ENCODE results near the gene GGCT.

The GGCT gene

DNA sequence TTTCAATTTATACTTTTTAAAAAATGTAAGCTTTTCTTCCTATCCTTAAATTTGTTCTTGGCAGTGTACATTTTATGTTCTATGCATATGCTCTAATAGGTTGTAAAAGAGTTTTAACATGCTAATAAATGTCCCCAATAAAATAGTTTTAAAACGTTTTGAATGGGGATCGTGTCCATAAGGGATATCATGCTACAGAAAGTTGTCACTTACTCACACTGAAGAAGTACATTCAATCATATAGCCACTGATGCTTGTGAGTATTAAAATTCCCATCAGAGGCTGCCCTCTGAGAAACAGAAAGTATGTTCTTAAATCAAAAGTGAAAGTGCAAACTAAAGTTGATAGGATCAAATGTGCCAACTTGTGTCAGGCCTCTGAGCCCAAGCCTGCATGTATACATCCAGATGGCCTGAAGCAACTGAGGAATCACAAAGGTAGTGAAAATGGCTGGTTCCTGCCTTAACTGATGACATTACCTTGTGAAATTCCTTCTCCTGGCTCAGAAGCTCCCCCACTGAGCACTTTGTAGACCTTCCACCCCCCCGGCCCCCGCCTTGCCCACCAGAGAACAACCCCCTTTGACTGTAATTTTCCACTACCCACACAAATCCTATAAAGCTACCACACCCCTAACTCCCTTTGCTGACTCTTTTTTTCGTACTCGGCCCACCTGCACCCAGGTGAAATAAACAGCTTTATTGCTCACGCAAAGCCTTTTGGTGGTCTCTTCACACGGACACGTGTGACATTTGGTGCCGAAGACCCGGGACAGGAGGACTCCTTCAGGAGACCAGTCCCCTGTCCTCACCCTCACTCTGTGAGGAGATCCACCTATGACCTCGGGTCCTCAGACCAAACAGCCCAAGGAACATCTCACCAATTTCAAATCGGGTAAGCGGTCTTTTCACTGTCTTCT lies 25.2 kb downstream of the GGCT start:
- no peaks in the 10 kb centered on the region for H3K27me3 ChIP-seq (ENCODE audit: control insufficient read depth in 2 of 2, insufficient read depth in 2 of 2, low read length in 2 of 2)
- no peaks in the 10 kb centered on the region for H3K9me3 ChIP-seq (ENCODE audit: control insufficient read depth in 2 of 2, low read length in 2 of 2)
- H3K4me1 ChIP-seq (ENCODE audit: control insufficient read depth in 2 of 2, insufficient read depth in 2 of 2, low read length in 2 of 2): peaks cover 24 to 25% of the 10 kb centered on the region in 2 donors
- H3K27ac ChIP-seq (ENCODE audit: low read depth in 2 of 2, low read length in 2 of 2): peak overlapping the region; percentile 92 to 96
- peak overlapping the region; percentile 82 to 85 for H3K9ac ChIP-seq (ENCODE audit: low read depth in 1 of 2, low read length in 2 of 2)
- no peaks in the 10 kb centered on the region for H3K36me3 ChIP-seq (ENCODE audit: control insufficient read depth in 2 of 2, insufficient read depth in 2 of 2, low read length in 2 of 2)
- peak overlapping the region; percentile 73 to 91 for H3K4me3 ChIP-seq (ENCODE audit: low read length in 2 of 2)

GRCh38 chr7:30478349-30479201 lies 26.1 kb downstream of the GGCT start, which contains the start of gene NOD1:
NOD1 (minus strand) TSS chr7:30478784; CDS start chr7:30456921, 21,863 bp downstream.
- Histone ChIP-seq H3K4me1 (ENCODE audit: control insufficient read depth in 2 of 2, insufficient read depth in 2 of 2, low read length in 2 of 2) (peaks cover 24 to 25% of the 10 kb centered on the region in 2 donors), H3K27ac (ENCODE audit: low read depth in 2 of 2, low read length in 2 of 2) (peak within 1 kb of the TSS; percentile 92 to 96), H3K4me3 (ENCODE audit: low read length in 2 of 2) (peak within 1 kb of the TSS; percentile 73 to 91), H3K9me3 (ENCODE audit: control insufficient read depth in 2 of 2, low read length in 2 of 2) (no peaks in the 10 kb centered on the region), H3K27me3 (ENCODE audit: control insufficient read depth in 2 of 2, insufficient read depth in 2 of 2, low read length in 2 of 2) (no peaks in the 10 kb centered on the region), H3K36me3 (ENCODE audit: control insufficient read depth in 2 of 2, insufficient read depth in 2 of 2, low read length in 2 of 2) (no peaks in the 10 kb centered on the region), H3K9ac (ENCODE audit: low read depth in 1 of 2, low read length in 2 of 2) (peak within 1 kb of the TSS; percentile 82 to 85)

- Histone ChIP-seq H3K27ac (ENCODE audit: low read depth in 2 of 2, low read length in 2 of 2) (no peak overlapping the region), H3K4me3 (ENCODE audit: low read length in 2 of 2) (peak overlapping the region in 1 of 2 donors; percentile 11), H3K4me1 (ENCODE audit: control insufficient read depth in 2 of 2, insufficient read depth in 2 of 2, low read length in 2 of 2) (peaks cover 24 to 26% of the 10 kb centered on the region in 2 donors), H3K9ac (ENCODE audit: low read depth in 1 of 2, low read length in 2 of 2) (peak overlapping the region in 1 of 2 donors; percentile 5), H3K27me3 (ENCODE audit: control insufficient read depth in 2 of 2, insufficient read depth in 2 of 2, low read length in 2 of 2) (no peaks in the 10 kb centered on the region), H3K9me3 (ENCODE audit: control insufficient read depth in 2 of 2, low read length in 2 of 2) (no peaks in the 10 kb centered on the region), H3K36me3 (ENCODE audit: control insufficient read depth in 2 of 2, insufficient read depth in 2 of 2, low read length in 2 of 2) (no peaks in the 10 kb centered on the region)
Measured at GRCh38 chr7:30476459-30477145, 28.0 kb downstream of the GGCT start.

GRCh38 chr7:30475580-30475979 lies 29.0 kb downstream of the GGCT start:
- H3K36me3 ChIP-seq (ENCODE audit: control insufficient read depth in 2 of 2, insufficient read depth in 2 of 2, low read length in 2 of 2): no peaks in the 10 kb centered on the region
- H3K27ac ChIP-seq (ENCODE audit: low read depth in 2 of 2, low read length in 2 of 2): no peak overlapping the region
- H3K4me1 ChIP-seq (ENCODE audit: control insufficient read depth in 2 of 2, insufficient read depth in 2 of 2, low read length in 2 of 2): peaks cover 30 to 31% of the 10 kb centered on the region in 2 donors
- no peaks in the 10 kb centered on the region for H3K9me3 ChIP-seq (ENCODE audit: control insufficient read depth in 2 of 2, low read length in 2 of 2)
- H3K9ac ChIP-seq (ENCODE audit: low read depth in 1 of 2, low read length in 2 of 2): no peak overlapping the region
- H3K4me3 ChIP-seq (ENCODE audit: low read length in 2 of 2): no peak overlapping the region
- no peaks in the 10 kb centered on the region for H3K27me3 ChIP-seq (ENCODE audit: control insufficient read depth in 2 of 2, insufficient read depth in 2 of 2, low read length in 2 of 2)

DNA sequence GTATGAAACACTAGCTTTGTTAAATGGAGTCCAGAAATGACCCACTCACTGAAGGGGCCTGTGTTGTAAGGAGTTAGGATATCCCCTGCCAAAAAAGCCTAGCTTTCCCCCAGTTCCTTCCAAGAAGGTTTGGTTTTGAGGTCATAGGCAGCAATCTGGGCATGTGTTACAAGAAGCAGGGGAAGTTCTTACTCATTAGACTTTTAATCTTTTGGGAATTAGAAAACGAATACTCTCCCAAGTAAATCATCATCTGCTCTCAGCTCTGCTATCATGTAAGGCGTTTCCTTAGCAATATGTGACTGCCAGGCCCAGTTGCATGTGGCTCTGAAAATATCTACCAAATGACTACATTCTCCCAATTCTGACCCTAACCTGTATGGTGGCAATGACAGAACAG lies 29.7 kb downstream of the GGCT start:
- H3K9me3 ChIP-seq (ENCODE audit: control insufficient read depth in 2 of 2, low read length in 2 of 2): no peaks in the 10 kb centered on the region
- H3K27ac ChIP-seq (ENCODE audit: low read depth in 2 of 2, low read length in 2 of 2): no peak overlapping the region
- H3K36me3 ChIP-seq (ENCODE audit: control insufficient read depth in 2 of 2, insufficient read depth in 2 of 2, low read length in 2 of 2): no peaks in the 10 kb centered on the region
- peaks cover 31 to 36% of the 10 kb centered on the region in 2 donors for H3K4me1 ChIP-seq (ENCODE audit: control insufficient read depth in 2 of 2, insufficient read depth in 2 of 2, low read length in 2 of 2)
- H3K9ac ChIP-seq (ENCODE audit: low read depth in 1 of 2, low read length in 2 of 2): no peak overlapping the region
- no peak overlapping the region for H3K4me3 ChIP-seq (ENCODE audit: low read length in 2 of 2)
- H3K27me3 ChIP-seq (ENCODE audit: control insufficient read depth in 2 of 2, insufficient read depth in 2 of 2, low read length in 2 of 2): no peaks in the 10 kb centered on the region

- Histone ChIP-seq H3K9ac (ENCODE audit: low read depth in 1 of 2, low read length in 2 of 2) (no peak overlapping the region), H3K27me3 (ENCODE audit: control insufficient read depth in 2 of 2, insufficient read depth in 2 of 2, low read length in 2 of 2) (no peaks in the 10 kb centered on the region), H3K9me3 (ENCODE audit: control insufficient read depth in 2 of 2, low read length in 2 of 2) (no peaks in the 10 kb centered on the region), H3K36me3 (ENCODE audit: control insufficient read depth in 2 of 2, insufficient read depth in 2 of 2, low read length in 2 of 2) (no peaks in the 10 kb centered on the region), H3K4me3 (ENCODE audit: low read length in 2 of 2) (no peak overlapping the region), H3K4me1 (ENCODE audit: control insufficient read depth in 2 of 2, insufficient read depth in 2 of 2, low read length in 2 of 2) (peaks cover 34 to 38% of the 10 kb centered on the region in 2 donors), H3K27ac (ENCODE audit: low read depth in 2 of 2, low read length in 2 of 2) (no peak overlapping the region)
Measured at GRCh38 chr7:30474485-30474884, 30.1 kb downstream of the GGCT start.

DNA sequence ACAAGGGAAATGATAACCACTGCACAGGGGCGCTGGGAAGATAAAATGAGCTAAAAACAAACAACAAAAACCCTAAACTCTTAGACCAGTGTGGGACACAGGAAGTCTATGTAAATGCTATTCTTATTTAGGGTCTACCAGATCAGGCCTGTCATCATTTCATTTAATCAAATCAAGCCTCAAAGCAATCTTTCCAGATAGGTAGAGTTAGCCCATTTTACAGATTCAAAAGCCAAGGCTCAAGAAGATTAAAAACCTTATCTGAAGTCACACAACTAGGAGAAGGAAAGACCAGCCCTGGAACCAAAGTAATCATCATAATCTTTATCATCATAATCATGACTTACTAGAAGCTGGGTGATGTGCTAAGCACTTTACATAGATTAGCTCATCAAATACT lies 30.7 kb downstream of the GGCT start:
- H3K9ac ChIP-seq (ENCODE audit: low read depth in 1 of 2, low read length in 2 of 2): no peak overlapping the region
- H3K27me3 ChIP-seq (ENCODE audit: control insufficient read depth in 2 of 2, insufficient read depth in 2 of 2, low read length in 2 of 2): no peaks in the 10 kb centered on the region
- peaks cover 34 to 37% of the 10 kb centered on the region in 2 donors for H3K4me1 ChIP-seq (ENCODE audit: control insufficient read depth in 2 of 2, insufficient read depth in 2 of 2, low read length in 2 of 2)
- H3K4me3 ChIP-seq (ENCODE audit: low read length in 2 of 2): no peak overlapping the region
- H3K27ac ChIP-seq (ENCODE audit: low read depth in 2 of 2, low read length in 2 of 2): no peak overlapping the region
- no peaks in the 10 kb centered on the region for H3K9me3 ChIP-seq (ENCODE audit: control insufficient read depth in 2 of 2, low read length in 2 of 2)
- H3K36me3 ChIP-seq (ENCODE audit: control insufficient read depth in 2 of 2, insufficient read depth in 2 of 2, low read length in 2 of 2): no peaks in the 10 kb centered on the region

DNA sequence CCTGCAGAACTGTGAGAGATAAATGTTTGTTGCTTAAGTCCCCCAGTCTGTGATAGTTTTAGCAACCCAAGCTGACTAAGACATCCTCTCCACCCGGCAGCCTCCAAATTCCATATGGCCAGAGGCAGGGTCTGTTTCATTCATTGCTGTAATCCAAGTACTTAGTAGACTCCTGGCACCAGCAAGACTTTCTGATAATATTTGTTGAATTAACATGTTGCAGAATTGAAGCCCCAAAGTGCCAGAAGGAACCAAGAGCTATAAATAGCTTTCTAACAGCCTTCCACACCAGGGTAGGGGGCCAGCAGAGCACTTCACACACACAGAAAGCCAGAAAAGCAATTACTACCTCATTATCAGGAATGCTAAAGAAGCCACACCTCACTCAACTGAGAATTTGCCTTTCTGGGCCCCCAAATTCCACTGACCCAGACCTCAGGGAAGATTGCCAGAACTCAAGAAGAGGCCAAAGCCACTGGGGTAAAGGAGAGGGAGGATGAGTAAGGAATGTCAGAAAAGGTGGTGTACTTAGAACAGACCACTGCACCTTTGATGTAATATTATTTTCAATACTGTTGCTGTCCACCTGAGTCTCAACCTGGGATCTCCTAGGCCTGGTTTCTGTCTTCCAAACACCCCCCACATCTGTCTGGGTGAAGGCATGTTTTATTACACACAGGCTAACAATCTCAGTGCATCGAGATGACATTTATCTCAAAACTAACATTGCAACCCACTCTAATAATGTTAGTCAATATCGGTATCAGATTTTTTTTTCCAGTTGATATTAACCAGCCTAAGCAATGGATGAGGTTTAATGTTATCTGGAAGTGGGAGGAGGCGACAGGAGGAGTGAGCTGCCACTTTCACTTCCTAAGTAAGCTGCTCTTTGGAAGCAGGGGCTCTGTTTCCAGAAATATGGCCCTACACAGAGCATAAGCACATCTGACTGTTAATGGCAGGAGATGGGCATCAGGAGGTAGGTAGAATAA lies 31.5 kb downstream of the GGCT start:
- Histone ChIP-seq H3K9ac (ENCODE audit: low read depth in 1 of 2, low read length in 2 of 2) (no peak overlapping the region), H3K4me3 (ENCODE audit: low read length in 2 of 2) (no peak overlapping the region), H3K9me3 (ENCODE audit: control insufficient read depth in 2 of 2, low read length in 2 of 2) (no peaks in the 10 kb centered on the region), H3K36me3 (ENCODE audit: control insufficient read depth in 2 of 2, insufficient read depth in 2 of 2, low read length in 2 of 2) (no peaks in the 10 kb centered on the region), H3K4me1 (ENCODE audit: control insufficient read depth in 2 of 2, insufficient read depth in 2 of 2, low read length in 2 of 2) (peaks cover 36 to 38% of the 10 kb centered on the region in 2 donors), H3K27ac (ENCODE audit: low read depth in 2 of 2, low read length in 2 of 2) (no peak overlapping the region), H3K27me3 (ENCODE audit: control insufficient read depth in 2 of 2, insufficient read depth in 2 of 2, low read length in 2 of 2) (no peaks in the 10 kb centered on the region)
